ENCODE results near the gene SORCS2.

DNA sequence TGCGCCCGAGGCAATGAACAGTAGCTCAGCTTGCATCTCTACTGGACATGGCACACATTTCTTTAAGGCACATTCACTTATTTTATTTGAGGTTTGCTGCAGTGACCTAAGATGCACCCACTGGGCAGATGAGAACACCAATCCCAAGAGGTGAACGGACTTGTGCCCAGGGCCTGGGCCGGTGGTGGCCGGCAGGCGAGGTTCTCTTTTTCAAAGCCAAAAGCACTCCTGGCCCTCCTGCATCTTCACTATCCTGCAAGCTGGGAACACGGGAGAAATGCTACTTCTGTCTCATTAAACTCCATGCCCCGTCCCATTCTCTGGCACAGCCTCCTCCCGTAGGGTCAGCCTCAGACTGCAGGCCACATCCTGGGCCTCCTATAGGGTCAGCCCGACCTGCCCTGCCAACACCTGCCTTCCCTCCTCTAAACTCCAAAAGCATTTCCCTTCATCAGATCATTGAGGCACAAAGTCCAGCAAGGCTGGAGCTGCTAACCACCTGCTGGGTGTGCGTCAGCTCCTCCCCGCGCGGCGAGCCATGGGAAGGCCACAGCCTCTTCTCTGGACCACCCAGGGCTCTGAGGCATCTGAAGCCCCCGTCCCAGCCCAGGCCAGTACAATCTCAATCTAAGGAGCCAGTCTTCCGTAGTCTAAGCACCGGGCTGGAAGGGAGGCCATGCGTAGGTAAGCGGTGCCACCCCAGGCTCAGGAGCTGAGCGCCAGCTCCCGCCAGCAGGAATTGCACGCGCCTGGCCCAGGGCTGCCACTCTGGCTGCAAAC lies 581.3 kb downstream of the SORCS2 start:
- TF ChIP-seq, protein P1, sequence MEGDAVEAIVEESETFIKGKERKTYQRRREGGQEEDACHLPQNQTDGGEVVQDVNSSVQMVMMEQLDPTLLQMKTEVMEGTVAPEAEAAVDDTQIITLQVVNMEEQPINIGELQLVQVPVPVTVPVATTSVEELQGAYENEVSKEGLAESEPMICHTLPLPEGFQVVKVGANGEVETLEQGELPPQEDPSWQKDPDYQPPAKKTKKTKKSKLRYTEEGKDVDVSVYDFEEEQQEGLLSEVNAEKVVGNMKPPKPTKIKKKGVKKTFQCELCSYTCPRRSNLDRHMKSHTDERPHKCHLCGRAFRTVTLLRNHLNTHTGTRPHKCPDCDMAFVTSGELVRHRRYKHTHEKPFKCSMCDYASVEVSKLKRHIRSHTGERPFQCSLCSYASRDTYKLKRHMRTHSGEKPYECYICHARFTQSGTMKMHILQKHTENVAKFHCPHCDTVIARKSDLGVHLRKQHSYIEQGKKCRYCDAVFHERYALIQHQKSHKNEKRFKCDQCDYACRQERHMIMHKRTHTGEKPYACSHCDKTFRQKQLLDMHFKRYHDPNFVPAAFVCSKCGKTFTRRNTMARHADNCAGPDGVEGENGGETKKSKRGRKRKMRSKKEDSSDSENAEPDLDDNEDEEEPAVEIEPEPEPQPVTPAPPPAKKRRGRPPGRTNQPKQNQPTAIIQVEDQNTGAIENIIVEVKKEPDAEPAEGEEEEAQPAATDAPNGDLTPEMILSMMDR (IDR thresholded peaks at IDR 0.05; ENCODE audit: low read depth, low read length) = no peak
- TF ChIP-seq EZH2phosphoT487 (IDR thresholded peaks at IDR 0.05; ENCODE audit: low read depth) = no peak
